Activated CD4-positive, alpha-beta T cell treated with anti-CD3 and anti-CD28 coated beads for 48 hours (primary cell): Measurements from ENCODE around the gene RAMP2.
"Not testable (repeated sequence)": the region's sequence is repeated elsewhere in the genome, so short reads cannot be mapped to it uniquely, and the experiment has no call there.

ENCODE experiments used
- DNase-seq: peaks from one replicate; pipeline ENCODE4 v3.0.0-alpha.2; 2020

RAMP2 gene, protein sequence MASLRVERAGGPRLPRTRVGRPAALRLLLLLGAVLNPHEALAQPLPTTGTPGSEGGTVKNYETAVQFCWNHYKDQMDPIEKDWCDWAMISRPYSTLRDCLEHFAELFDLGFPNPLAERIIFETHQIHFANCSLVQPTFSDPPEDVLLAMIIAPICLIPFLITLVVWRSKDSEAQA

GRCh38 chr17:42760652-42761581, at the start of gene RAMP2:
Gene RAMP2, plus strand, starts transcription at chr17:42761227. Its CDS starts 35 bp downstream, at chr17:42761262.
- DNase-seq, result no peak

- peak; percentile 19 for DNase-seq
These were observed 39.9 kb upstream of the RAMP2 start for GRCh38 chr17:42720996-42721583.

DNA sequence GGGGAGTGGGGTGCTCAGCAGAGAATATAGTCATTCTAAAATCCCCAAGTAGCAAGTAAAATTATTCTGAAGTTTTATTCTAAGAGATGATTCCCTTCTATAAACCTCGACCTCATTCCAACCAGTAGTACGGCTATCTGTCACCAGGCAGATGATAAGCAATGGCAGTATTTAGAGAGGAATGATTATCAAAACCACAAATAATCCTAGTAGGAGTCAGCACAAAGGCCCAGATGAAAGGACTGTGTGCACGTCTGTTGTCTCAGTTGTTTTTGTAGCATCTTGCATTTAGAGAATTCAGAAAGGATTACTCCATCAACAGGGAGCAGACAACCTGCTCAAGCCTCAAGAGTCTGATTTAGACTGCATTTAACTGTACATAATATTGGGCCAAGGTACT, 37.4 kb upstream of the RAMP2 start:
- DNase-seq, result no peak

DNA sequence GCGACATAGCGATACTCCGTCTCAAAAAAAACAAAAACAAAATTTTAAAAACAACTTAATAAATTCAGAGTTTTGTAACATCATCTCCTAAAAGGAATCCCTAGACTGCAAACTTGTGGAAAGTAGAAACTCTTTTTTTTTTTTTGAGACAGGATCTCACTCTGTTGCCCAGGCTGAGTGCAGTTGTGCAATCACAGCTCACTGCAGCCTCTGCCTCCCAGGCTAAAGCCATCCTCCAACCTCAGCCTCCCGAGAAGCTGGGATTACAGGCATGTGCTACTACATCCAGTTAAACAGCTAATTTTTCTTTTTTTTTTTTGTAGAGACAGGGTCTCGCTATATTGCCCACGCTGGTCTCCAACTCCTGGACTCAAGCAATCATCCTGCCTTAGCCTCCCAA, 35.9 kb upstream of the RAMP2 start:
- no peak for DNase-seq

GRCh38 chr17:42740699-42741098, 20.3 kb upstream of the RAMP2 start:
- DNase-seq, result no peak

DNA sequence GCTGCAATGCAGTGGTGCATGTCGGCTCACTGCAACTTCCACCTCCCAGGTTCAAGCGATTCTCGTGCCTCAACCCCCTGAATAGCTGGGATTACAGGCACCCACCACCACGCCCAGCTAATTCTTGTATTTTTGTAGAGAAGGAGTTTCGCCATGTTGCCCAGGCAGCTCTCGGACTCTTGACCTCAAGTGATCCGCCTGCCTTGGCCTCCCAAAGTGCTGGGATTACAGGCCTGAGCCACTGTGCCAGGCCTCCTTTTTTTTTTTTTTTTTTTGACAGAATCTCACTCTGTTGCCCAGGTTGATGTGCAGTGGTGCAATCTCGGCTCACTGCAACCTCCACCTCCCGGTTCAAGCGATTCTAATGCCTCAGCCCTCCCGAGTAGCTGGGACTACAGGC, 18.1 kb upstream of the RAMP2 start:
- DNase-seq, result not testable (repeated sequence)

DNA sequence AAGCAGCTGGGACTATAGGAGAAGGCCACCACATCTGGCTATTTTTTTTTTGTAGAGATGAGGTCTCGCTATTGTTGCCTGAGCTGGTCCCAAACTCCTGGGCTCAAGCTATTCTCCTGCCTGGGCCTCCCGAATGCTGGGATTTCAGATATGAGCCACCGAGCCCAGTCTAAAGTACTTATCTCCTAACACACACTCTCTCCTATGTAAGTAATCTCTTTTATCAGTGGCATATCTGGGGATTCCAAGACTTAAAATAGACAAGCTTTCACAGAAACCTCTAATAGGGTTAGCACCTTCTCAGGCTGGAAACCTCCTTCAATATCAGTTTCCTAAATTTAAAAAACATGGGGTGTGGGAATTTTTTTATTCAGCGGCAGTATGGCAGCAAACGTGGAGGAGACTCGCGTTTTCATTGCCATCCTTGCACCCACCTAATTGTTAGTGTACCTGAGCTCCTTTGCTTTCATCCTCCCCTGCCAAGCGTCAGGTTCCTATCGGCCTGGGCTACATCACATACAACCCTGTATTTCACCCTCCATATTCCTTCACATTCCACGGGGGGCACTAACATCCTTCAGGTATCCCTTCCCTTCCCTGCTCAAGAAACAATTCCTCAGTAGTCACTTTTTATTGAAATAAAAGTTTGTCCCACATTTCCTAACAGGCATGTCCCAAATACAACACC, 17.3 kb upstream of the RAMP2 start:
- no peak for DNase-seq

- DNase-seq, result peak; percentile 82
These were observed 16.7 kb upstream of the RAMP2 start for GRCh38 chr17:42744283-42744805.

- DNase-seq, result peak; percentile 94
These were observed 16.0 kb upstream of the RAMP2 start, which contains the start of gene EZH1 for GRCh38 chr17:42744806-42745617. Gene EZH1, minus strand, starts transcription at chr17:42745040. Its CDS starts 16,099 bp downstream, at chr17:42728941.

DNA sequence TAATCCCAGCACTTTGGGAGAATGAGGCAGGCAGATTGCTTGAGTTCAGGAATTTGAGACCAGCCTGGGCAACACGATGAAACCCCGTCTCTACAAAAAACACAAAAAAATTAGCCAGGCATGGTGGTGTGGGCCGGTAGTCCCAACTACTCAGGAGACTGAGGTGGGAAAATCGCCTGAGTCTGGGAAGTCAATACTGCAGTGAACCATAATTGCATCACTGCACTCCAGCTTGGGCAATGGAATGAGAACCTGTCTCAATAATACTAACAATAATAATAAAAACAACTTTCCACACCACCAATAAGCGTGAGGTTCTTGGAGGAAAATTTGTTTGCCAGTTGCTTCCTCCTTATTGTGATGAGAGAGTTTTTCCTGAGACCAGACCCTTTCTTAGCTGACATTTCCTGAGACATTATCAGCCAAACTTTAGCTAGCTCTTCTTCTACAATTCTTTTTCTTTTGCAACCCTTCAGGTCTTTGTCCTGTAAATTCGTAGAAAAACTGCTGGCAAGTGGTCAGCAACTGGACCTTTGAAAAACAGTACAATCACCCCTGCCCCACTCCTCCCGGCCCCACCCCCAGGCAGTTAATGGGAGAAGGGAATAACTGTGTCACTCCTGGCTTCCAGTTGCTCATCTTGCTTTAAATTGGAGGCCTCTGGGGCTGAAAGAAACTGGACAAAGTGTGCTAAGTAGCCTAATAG, 12.7 kb upstream of the RAMP2 start:
- no peak for DNase-seq

GRCh38 chr17:42748908-42749798, 11.9 kb upstream of the RAMP2 start:
- DNase-seq, result no peak

DNA sequence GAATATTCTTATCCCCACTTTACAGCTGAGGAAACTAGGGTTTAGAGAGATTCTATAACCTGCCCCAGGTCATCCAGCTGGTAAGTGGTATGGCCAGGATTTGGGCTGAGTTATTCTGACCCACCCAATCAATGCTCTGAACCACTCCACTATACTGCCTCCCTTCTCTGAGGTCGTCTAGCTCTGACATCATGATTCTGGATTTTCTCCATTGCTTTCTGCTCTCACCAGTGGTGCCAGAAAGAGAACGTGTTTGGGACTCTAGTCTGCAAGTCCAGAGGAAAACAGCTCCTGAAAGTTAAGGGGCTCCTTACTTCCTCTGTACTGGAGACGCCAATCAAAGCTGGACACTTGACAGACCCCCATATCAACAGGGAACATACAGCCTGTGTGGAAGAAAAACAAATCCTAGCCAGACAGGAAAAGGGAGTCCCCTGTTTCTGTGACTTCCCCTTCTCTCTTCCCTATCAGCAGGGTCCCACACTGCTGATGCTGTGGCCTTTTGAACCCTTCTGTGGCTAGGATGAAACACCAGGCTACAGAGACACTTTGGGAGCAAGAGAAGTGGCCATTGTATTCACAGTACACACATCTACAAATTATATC, 10.2 kb upstream of the RAMP2 start:
- no peak for DNase-seq

DNA sequence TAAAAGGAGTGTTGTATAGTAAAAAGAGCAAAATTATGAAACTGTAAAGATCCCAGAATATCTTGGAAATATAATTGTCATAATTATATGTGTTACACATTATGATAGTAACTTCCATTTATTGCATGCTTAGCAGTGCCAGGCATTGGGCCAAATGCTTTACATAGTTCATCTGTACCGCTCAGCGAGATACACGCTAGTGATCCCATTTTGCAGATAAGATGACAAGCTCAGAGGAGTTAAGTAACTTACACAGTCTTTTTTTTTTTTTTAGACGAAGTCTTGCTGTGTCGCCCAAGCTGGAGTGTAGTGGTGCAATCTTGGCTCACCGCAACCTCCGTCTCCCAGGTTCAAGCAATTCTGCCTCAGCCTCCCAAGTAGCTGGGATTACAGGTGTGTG, 9.4 kb upstream of the RAMP2 start:
- no peak for DNase-seq

DNA sequence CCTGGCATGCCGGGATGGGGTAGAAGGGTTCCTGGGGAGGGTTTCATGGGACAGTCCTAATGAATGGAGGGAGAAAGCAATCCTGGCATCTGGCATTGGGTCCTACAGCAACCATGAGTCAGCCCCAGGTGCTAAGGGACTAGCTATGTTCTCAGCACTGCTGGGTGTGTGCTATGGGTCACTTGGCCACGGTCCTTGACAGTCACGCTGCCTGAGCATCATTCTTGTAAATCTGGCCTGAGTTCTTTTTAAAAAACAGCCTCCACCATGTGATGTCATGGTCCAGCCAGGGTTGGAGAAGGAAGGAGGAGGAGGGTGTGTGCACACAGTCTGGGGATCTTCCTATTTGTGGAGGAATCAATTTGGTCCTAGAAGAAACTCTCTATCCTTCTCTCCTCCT, 6.2 kb upstream of the RAMP2 start:
- no peak for DNase-seq

DNA sequence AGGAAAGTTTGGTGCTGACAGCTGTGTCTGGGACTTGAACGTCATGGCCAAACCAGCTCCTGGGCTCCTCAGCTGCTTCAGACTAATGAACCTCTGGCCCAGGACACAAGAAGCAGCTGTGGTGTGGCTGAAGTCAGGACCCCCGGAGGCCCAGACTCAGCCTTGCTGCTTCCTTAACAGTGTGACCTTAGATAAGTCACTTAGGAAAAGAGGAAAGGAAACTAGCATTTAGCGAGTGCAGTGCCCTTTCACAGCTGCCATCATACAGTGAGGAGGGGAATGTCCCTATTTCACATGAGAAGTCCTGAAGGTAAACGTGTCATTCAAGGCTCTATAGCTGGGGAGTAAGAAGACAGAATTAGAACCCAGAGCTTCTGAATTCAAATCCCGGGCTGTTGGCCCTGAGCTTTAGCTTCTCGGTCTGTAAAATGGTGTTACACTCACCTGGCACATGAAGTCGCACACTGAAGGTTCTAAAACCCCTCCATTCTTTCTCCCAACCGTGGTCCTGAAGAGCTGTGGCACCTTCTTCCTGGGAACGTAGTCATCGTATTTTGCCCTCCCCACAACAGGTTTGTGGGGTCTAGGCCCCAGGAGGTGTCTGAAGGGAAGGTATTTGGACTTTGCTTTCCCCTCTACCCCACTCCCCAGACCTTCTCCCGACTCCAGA, 910 bp upstream of the RAMP2 start:
- no peak for DNase-seq

DNA sequence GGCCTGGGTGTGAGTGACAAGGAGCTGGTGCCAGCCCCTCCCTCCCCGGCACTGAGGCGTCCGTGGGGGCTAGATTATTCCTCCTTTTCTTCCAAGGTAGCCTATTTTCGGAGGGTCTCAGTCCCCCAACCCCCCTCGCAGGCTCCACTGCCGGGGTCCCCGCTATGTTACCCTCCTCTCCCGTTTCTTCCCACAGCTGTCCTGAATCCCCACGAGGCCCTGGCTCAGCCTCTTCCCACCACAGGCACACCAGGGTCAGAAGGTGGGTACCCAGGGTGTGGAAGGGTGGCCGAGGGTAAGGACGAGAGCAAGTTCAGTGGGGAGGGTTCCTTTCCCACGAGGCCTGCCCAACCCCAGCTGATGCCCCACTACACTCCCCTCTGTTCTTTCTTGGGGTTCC, 611 bp downstream of the RAMP2 start:
- DNase-seq, result no peak

DNA sequence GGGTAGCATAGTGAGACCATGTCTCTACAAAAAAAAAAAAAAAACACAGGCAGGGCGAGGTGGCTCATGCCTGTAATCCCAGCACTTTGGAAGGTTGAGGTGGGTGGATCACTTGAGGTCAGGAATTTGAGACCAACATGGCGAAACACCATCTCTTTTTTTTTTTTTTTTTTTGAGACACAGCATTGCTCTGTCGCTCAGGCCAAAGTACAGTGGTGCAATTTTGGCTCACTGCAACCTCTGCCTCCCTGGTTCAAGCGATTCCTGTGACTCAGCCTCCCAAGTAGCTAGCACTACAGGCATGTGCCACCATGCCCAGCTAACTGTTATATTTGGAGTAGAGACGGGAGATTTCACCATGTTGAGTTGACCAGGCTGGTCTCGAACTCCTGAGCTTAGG, 5.1 kb downstream of the RAMP2 start:
- no peak for DNase-seq

GRCh38 chr17:42767512-42767911, 6.5 kb downstream of the RAMP2 start:
- no peak for DNase-seq

DNA sequence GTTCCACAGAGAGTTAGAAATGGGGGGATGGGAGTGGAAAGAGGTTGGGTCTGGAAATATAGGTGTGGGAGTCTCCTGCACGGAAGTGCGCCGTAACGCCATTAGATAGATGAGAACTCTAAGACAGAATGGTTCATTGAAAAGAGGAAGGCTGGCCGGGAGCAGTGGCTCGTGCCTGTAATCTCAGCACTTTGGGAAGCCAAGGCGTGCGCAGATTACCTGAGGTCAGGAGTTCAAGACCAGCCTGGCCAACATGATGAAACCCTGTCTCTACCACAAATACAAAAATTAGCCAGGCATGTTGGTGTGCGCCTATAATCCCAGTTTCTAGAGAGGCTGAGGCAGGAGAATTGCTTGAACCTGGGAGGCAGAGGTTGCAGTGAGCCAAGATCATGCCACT, 7.0 kb downstream of the RAMP2 start:
- not testable (repeated sequence) for DNase-seq
